Skeletal muscle tissue (tissue), 4 donors: ENCODE results near the gene C20orf173. TPM values are rescaled to one million over a fixed set of nuclear protein-coding genes. Genes with fewer than 3 reads are reported as not detected.

ENCODE experiments used
- H3K27ac ChIP-seq: one replicate; pipeline ENCODE4 v1.7.0; 2013; ENCODE audit warnings: mild to moderate bottlenecking, low read depth, low read length, inconsistent platforms
- H3K27me3 ChIP-seq, 3 donors: one replicate each; pipeline ENCODE4 v1.7.0; 2013; ENCODE audit warnings: low read length in 3 of 3; ENCODE audit not compliant: control insufficient read depth in 3 of 3, insufficient read depth in 3 of 3
- H3K36me3 ChIP-seq, 3 donors: one replicate each; pipeline ENCODE4 v1.7.0; 2013; ENCODE audit warnings: low read length in 3 of 3; ENCODE audit not compliant: control insufficient read depth in 3 of 3, insufficient read depth in 3 of 3
- H3K4me1 ChIP-seq, 3 donors: one replicate each; pipeline ENCODE4 v1.7.0; 2013; ENCODE audit warnings: low read length in 3 of 3, mild to moderate bottlenecking in 3 of 3; ENCODE audit not compliant: control insufficient read depth in 3 of 3, insufficient read depth in 3 of 3
- H3K4me3 ChIP-seq, 3 donors: one replicate each; pipeline ENCODE4 v1.7.0; 2013; ENCODE audit warnings: low read length in 3 of 3
- H3K9ac ChIP-seq, 3 donors: one replicate each; pipeline ENCODE4 v1.7.0; 2013; ENCODE audit warnings: low read length in 3 of 3, mild to moderate bottlenecking in 3 of 3, moderate library complexity in 2 of 3, low read depth in 1 of 3
- H3K9me3 ChIP-seq, 3 donors: one replicate each; pipeline ENCODE4 v1.7.0; 2013; ENCODE audit warnings: low read length in 3 of 3; ENCODE audit not compliant: control insufficient read depth in 3 of 3
- total RNA-seq: library from RNA; depleted of rRNA; stranded (reverse); fragments of >200 nt; gene quantifications from one replicate; pipeline ENCODE4 v1.2.3, GENCODE V29; 2014
- donor health status: Osteomylitis.

C20orf173 gene
- total RNA-seq, 1 donor from 2014 or later, result not detected

GRCh38 chr20:35511814-35512420 lies 17.5 kb downstream of the C20orf173 start:
- H3K9ac ChIP-seq, result no peak overlapping the region
- no peak overlapping the region for H3K4me3 ChIP-seq
- H3K27ac ChIP-seq, result no peak overlapping the region
- no peaks in the 10 kb centered on the region for H3K9me3 ChIP-seq
- no peaks in the 10 kb centered on the region for H3K27me3 ChIP-seq
- peaks cover 45 to 62% (median 46%) of the 10 kb centered on the region in 3 donors for H3K36me3 ChIP-seq
- peaks cover 0 to 8% (median 7%) of the 10 kb centered on the region in 3 donors for H3K4me1 ChIP-seq

DNA sequence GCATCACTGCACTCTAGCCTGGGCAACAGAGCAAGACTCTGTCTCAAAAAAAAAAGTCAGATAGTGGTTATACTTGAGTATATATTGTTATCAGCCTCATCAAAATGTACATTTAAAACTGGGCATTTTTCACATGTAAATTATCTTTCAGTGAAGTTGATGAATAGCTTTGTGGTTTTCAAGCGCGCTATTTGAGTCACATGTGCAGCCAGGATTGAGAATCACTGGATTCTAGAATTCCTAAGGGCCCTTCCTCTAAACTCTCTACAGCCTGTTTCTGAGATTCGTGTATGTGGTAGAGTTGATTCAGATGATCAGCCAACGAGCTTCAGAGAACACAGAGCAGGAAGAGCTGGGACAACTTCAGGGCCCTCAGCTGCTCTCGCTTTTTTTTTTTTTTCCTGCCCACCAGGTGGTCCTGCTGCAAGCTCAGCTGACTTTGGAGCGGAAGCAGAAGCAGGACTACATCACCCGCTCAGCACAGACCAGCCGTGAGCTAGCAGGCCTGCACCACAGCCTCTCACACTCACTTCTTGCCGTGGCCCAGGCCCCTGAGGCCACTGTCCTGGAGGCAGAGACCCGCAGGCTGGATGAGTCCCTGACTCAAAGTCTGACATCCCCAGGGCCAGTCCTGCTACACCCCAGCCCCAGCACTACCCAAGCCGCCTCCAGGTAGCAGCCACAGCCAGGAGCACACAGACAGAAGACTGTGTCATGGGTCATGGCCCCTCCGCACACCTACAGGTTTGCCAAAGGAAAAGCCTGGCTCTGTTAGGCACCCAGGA lies 18.3 kb downstream of the C20orf173 start:
- H3K27me3 ChIP-seq, result no peaks in the 10 kb centered on the region
- H3K9ac ChIP-seq, result no peak overlapping the region
- peaks cover 47 to 69% (median 50%) of the 10 kb centered on the region in 3 donors for H3K36me3 ChIP-seq
- H3K4me1 ChIP-seq, result peaks cover 0 to 3% (median under 1%) of the 10 kb centered on the region in 3 donors
- H3K27ac ChIP-seq, result no peak overlapping the region
- no peaks in the 10 kb centered on the region for H3K9me3 ChIP-seq
- H3K4me3 ChIP-seq, result no peak overlapping the region

GRCh38 chr20:35508493-35509218 lies 20.8 kb downstream of the C20orf173 start:
- peaks cover 0 to 2% (median 2%) of the 10 kb centered on the region in 3 donors for H3K4me1 ChIP-seq
- H3K4me3 ChIP-seq, result no peak overlapping the region
- no peak overlapping the region for H3K27ac ChIP-seq
- no peaks in the 10 kb centered on the region for H3K27me3 ChIP-seq
- no peak overlapping the region for H3K9ac ChIP-seq
- H3K36me3 ChIP-seq, result peaks cover 53 to 75% (median 64%) of the 10 kb centered on the region in 3 donors
- H3K9me3 ChIP-seq, result no peaks in the 10 kb centered on the region

GRCh38 chr20:35506872-35507638 lies 22.4 kb downstream of the C20orf173 start:
- peaks cover 0 to 3% (median 2%) of the 10 kb centered on the region in 3 donors for H3K4me1 ChIP-seq
- H3K9me3 ChIP-seq, result no peaks in the 10 kb centered on the region
- H3K9ac ChIP-seq, result no peak overlapping the region
- H3K27me3 ChIP-seq, result no peaks in the 10 kb centered on the region
- no peak overlapping the region for H3K4me3 ChIP-seq
- H3K36me3 ChIP-seq, result peaks cover 68 to 86% (median 71%) of the 10 kb centered on the region in 3 donors
- H3K27ac ChIP-seq, result no peak overlapping the region

- Histone ChIP-seq H3K9ac (no peak overlapping the region), H3K36me3 (peaks cover 66 to 84% (median 75%) of the 10 kb centered on the region in 3 donors), H3K27ac (no peak overlapping the region), H3K4me1 (peaks cover 0 to 3% (median 2%) of the 10 kb centered on the region in 3 donors), H3K4me3 (no peak overlapping the region), H3K27me3 (no peaks in the 10 kb centered on the region), H3K9me3 (no peaks in the 10 kb centered on the region)
Measured at GRCh38 chr20:35506179-35506578, 23.3 kb downstream of the C20orf173 start.

DNA sequence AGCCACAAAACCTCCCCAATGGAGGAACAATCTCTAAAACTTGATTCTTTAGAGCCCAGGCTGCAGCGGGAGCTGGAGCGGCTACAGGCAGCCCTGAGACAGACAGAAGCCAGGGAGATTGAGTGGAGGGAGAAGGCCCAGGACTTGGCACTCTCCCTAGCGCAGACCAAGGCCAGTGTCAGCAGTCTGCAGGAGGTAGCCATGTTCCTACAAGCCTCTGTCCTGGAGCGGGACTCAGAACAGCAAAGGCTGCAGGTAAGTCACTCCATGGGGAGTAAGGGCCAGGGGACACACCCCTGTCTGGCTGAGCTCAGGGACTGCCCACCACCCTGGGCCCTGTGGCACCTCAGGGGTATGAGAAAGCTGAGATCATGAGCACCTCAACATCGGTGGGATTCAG lies 24.7 kb downstream of the C20orf173 start:
- no peaks in the 10 kb centered on the region for H3K27me3 ChIP-seq
- H3K9me3 ChIP-seq, result no peaks in the 10 kb centered on the region
- H3K27ac ChIP-seq, result no peak overlapping the region
- H3K36me3 ChIP-seq, result peaks cover 56 to 73% (median 66%) of the 10 kb centered on the region in 3 donors
- no peak overlapping the region for H3K9ac ChIP-seq
- peaks cover 0 to 3% (median 2%) of the 10 kb centered on the region in 3 donors for H3K4me1 ChIP-seq
- no peak overlapping the region for H3K4me3 ChIP-seq

- no peak overlapping the region for H3K4me3 ChIP-seq
- H3K9ac ChIP-seq, result peak overlapping the region in 1 of 3 donors; percentile 16
- H3K27ac ChIP-seq, result no peak overlapping the region
- H3K9me3 ChIP-seq, result no peaks in the 10 kb centered on the region
- H3K36me3 ChIP-seq, result peaks cover 49 to 72% (median 66%) of the 10 kb centered on the region in 3 donors
- H3K4me1 ChIP-seq, result peaks cover 0 to 3% (median 2%) of the 10 kb centered on the region in 3 donors
- H3K27me3 ChIP-seq, result no peaks in the 10 kb centered on the region
Measured at GRCh38 chr20:35503841-35504561, 25.5 kb downstream of the C20orf173 start.

DNA sequence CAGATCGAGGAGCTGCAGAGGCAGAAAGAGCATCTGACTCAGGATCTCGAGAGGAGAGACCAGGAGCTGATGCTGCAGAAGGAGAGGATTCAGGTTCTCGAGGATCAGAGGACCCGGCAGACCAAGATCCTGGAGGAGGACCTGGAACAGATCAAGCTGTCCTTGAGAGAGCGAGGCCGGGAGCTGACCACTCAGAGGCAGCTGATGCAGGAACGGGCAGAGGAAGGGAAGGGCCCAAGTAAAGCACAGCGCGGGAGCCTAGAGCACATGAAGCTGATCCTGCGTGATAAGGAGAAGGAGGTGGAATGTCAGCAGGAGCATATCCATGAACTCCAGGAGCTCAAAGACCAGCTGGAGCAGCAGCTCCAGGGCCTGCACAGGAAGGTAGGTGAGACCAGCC lies 26.2 kb downstream of the C20orf173 start:
- H3K9me3 ChIP-seq, result no peaks in the 10 kb centered on the region
- no peak overlapping the region for H3K4me3 ChIP-seq
- no peaks in the 10 kb centered on the region for H3K27me3 ChIP-seq
- H3K36me3 ChIP-seq, result peaks cover 43 to 70% (median 60%) of the 10 kb centered on the region in 3 donors
- H3K27ac ChIP-seq, result no peak overlapping the region
- H3K4me1 ChIP-seq, result peaks cover 2 to 6% (median 5%) of the 10 kb centered on the region in 3 donors
- H3K9ac ChIP-seq, result peak overlapping the region in 1 of 3 donors; percentile 8

DNA sequence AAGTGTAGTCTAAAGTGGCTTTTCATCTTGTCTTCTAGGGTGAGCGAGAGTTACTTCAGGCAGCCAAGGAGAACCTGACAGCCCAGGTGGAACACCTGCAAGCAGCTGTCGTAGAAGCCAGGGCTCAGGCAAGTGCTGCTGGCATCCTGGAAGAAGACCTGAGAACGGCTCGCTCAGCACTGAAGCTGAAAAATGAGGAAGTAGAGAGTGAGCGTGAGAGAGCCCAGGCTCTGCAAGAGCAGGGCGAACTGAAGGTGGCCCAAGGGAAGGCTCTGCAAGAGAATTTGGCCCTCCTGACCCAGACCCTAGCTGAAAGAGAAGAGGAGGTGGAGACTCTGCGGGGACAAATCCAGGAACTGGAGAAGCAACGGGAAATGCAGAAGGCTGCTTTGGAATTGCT lies 27.1 kb downstream of the C20orf173 start:
- Histone ChIP-seq H3K36me3 (peaks cover 39 to 64% (median 64%) of the 10 kb centered on the region in 3 donors), H3K27ac (no peak overlapping the region), H3K27me3 (no peaks in the 10 kb centered on the region), H3K4me3 (no peak overlapping the region), H3K9me3 (no peaks in the 10 kb centered on the region), H3K4me1 (peaks cover 11 to 15% (median 14%) of the 10 kb centered on the region in 3 donors), H3K9ac (no peak overlapping the region)
